Activated T-helper 2 cell treated with anti-CD3 and anti-CD28 coated beads, Interferon-gamma antibody, Interleukin-2, Interleukin-4, amounts not matched to agents 10 μg/mL and 5 μg/mL and 100 μg/mL, durations not matched to agents 14 hours and 24 hours and 36 hours (primary cell): ENCODE results near the gene CYTH4. TPM values are rescaled to one million over a fixed set of nuclear protein-coding genes. Genes with fewer than 3 reads are reported as not detected.
"Not testable (repeated sequence)": the region's sequence is repeated elsewhere in the genome, so short reads cannot be mapped to it uniquely, and the experiment has no call there.

Source experiments
- DNase-seq: peaks from one replicate; pipeline ENCODE4 v3.0.0; 2021; ENCODE audit warnings: low spot score
- H3K27ac Mint-ChIP-seq: one replicate; pipeline ENCODE4 v1.8.0; 2021; ENCODE audit warnings: mixed read lengths
- H3K27me3 Mint-ChIP-seq: one replicate; pipeline ENCODE4 v1.8.0; 2021; ENCODE audit warnings: low read depth, mixed read lengths
- H3K36me3 Mint-ChIP-seq: one replicate; pipeline ENCODE4 v1.8.0; 2021; ENCODE audit warnings: low read depth, mixed read lengths
- H3K4me1 Mint-ChIP-seq: one replicate; pipeline ENCODE4 v1.8.0; 2021; ENCODE audit warnings: low read depth, mixed read lengths
- H3K4me3 Mint-ChIP-seq: one replicate; pipeline ENCODE4 v1.8.0; 2021; ENCODE audit warnings: low read depth, mild to moderate bottlenecking, moderate library complexity, mixed read lengths
- H3K9me3 Mint-ChIP-seq: one replicate; pipeline ENCODE4 v1.8.0; 2021; ENCODE audit warnings: mixed read lengths
- intact Hi-C: fragments of 100-400 bp; cut with micrococcal nuclease; formaldehyde crosslinking; loops from one replicate; pipeline ENCODE4 v1.15.1; 2023
- total RNA-seq: library from RNA; stranded (reverse); gene quantifications from 2 replicates; pipeline ENCODE4 v1.2.3, GENCODE V29; 2022

The CYTH4 gene
- total RNA-seq, 1 donor from 2014 or later: 49.8 TPM

DNA sequence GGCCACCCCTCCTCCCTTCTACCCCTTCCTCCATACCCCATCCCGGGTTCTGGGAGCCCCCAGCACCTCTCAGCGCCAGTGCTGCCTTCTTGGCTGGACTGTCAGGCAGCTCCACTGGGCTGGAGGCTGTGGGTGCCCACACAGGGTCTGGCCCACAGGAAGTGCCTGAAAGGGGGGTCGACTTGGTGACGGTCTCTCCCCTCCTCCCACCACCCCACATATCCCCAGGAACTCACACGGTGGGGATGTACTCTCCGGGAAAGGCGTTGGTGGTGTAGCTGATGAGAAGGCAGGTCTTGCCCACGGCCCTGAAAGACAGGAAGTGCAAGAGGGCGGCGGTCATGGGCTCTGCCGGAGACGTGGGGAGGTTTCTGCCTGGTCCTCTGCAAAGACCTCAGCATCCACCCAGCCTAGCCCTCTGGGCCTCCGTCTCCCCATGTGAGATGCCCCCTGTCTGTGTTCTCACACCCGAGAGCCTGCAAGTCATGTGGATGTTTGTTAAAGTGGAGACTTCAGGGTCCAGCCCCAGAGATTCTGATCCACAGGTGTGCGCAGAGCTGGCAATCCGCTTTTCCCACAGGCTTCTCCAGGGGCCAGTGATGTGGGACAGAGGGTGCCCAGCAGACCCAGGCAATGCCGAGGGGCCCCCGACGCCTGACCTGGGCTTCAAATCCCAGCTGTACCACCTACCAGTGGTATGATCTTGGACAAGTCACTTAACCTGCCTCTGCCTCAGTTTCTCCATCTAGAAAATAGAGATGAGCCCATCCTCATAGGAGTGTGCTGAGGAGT is 40.8 kb upstream of the CYTH4 start:
- intact Hi-C loops: loop anchor here (1.0 to 2.0 kb wide), 3 partner anchors 11 to 42 kb away; no protein-coding TSS in a partner anchor
- no peak for DNase-seq
- Mint-ChIP-seq H3K4me3 (peak overlapping the region; percentile 96), H3K27me3 (no peaks in the 10 kb centered on the region), H3K27ac (peak overlapping the region; percentile 94), H3K9me3 (no peaks in the 10 kb centered on the region), H3K36me3 (peaks cover 68% of the 10 kb centered on the region), H3K4me1 (peaks cover 60% of the 10 kb centered on the region)

DNA sequence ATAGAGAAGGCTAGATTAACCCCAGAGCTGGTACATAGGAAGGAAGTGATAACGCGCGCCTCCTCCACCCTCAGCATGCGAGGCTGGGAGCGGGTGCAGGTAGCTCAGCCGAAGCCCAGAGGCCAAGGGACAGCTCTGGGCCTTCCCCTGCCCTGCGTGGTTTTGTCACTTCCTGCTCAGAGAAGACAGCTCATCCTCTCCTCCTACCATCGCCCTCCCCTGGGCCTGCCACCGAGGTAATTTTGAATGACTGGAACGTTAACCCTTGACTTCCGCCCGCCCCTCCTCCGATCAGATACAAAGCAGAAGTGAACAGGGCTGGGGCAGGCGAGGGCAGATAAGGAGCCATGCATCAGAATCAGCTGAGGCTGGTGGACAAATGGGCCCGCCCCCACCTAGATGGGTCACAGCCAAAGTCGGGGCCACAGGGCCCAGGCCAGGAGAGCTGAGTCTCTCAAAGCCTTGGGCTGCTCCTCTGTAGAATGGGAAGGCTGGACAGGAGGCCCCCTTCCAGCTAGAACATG is 39.9 kb upstream of the CYTH4 start:
- H3K27me3 Mint-ChIP-seq: no peaks in the 10 kb centered on the region

DNA sequence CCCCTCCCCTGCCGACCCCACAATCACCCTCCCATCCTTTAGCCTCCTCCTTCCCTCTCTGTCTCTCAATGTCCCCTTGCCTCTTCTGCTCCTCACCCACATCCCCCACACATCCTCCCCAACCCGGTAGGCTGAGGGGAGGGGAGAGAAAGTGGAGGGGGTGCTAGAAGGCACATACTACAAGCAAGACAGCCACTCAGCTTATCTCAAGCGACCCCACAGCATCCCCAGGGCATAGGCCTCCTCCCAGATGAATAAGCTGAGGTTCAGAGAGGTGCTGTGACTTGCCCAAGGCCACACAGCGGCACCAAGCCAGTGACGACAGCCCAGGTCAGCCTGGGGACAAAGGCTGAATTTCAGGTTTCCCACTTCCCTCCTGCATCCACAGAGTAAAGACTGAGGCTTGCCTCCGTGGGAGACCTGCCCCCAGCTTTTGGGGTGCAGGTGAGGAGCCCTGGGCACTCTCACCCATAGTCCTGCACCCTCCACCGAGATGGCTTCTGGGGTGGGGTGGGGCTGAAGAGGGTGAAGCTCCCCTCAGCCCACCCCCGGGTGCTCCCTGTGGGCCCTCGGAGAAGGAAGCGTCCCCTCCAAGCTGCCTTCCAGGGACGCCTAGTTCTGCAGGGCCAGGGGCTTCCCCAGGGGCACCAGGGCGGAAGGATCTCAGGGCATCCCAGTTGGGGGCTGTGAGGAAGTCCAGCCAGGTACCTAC is 38.8 kb upstream of the CYTH4 start:
- Mint-ChIP-seq H3K4me3 (peak overlapping the region; percentile 96), H3K27ac (peak overlapping the region; percentile 94), H3K27me3 (no peaks in the 10 kb centered on the region), H3K9me3 (no peaks in the 10 kb centered on the region), H3K36me3 (peaks cover 48% of the 10 kb centered on the region), H3K4me1 (peaks cover 44% of the 10 kb centered on the region)
- DNase-seq: no peak
- intact Hi-C loops: loop anchor here (2.0 kb wide), 1 partner anchor 17 kb away; no protein-coding TSS in a partner anchor

More for the DNA sequence above, 39.9 kb upstream of the CYTH4 start:
- Mint-ChIP-seq H3K4me1 (peaks cover 51% of the 10 kb centered on the region), H3K9me3 (no peaks in the 10 kb centered on the region), H3K36me3 (peaks cover 59% of the 10 kb centered on the region), H3K27ac (peak overlapping the region; percentile 94), H3K4me3 (peak overlapping the region; percentile 96)
- DNase-seq: peak; percentile 92
- intact Hi-C loops: loop anchor here (1.0 to 2.0 kb wide), 3 partner anchors 12 to 43 kb away; no protein-coding TSS in a partner anchor

DNA sequence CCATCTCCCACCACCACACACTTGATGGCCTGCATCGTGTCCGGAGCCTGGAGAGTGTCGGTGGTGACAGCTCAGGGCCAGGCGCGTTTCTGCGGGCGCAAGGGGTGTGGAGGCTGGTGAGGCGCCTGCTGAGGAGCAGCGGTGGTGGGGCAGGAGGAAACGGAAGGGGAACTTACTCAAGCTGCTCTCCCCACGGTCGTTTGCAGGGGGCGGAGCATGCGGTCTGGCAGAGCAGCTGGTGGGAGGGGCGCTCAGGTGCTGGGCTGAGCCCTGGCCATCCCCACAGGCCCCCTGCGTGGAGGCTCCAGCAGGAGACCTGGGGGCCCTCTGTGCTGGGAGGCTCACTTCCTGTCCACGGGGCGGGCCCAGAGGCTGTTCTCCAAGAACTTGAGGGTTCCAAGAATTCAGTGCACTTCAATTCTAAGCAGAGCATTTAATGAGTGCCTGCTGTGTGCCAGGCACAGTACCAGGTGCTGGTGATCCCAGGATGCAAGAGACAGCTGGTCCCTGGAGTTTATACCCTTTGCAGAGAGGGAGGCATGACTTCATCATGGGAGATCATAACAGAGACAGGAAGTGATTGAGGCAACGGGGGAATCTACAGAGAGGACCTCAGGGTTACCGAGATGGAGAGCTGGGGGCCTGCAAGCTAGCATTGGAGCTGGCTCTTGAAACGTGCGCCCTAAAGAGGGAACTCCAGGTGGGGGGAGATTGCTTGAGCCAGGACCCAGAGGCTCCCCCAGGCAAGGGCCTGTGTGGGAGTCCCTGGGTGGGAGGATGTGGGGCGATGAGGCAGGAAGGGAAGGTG is 38.0 kb upstream of the CYTH4 start, which contains the start of gene RAC2:
RAC2 (minus strand) TSS at position 156 of the 808 bp plus-strand sequence; CDS start at position 35, 121 bp downstream.
- Mint-ChIP-seq H3K4me1 (peaks cover 37% of the 10 kb centered on the region), H3K27ac (peak within 1 kb of the TSS; percentile 94), H3K27me3 (no peaks in the 10 kb centered on the region), H3K9me3 (no peaks in the 10 kb centered on the region), H3K36me3 (peaks cover 40% of the 10 kb centered on the region), H3K4me3 (peak within 1 kb of the TSS; percentile 96)
- intact Hi-C loops: no loop called here
- DNase-seq: peak; percentile 82

DNA sequence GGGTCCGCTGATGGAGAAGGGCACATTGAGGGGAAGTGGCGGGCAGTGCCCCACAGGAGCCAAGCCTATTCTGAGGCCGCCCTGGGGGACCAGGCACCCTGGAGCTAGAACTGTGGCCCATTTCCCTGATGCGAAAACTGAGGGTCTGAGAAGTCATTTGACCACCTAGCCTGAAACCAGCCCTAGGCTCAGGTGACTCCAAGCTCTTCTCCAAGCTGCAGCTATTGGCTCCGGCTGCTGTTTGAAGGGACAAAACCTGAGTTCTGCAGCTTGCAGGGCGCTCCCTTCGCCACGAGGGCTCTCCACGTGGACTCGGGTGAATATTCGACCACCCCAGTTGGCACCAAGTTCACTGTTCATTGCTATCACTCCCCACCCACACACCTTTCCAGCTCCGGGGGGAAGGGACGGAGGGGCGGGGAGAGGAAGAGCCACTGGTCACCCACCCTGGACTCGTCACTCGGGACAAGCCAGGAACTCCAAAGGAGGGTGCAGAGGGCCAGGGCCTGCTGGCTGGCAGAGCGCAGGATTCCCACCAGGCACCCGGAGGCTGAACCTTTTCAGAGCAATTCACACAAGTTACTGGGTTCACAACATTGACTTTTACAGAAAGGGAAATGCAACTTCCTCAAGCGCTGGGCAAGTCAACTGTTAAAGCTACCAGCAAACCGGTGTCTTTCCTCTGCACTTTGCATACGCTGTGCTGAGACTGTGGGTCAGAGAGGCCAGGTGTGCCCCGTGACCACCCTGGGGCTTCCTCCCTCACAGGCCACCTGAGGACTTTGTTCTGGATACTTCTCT is 37.2 kb upstream of the CYTH4 start:
- no peaks in the 10 kb centered on the region for H3K9me3 Mint-ChIP-seq
- peaks cover 29% of the 10 kb centered on the region for H3K4me1 Mint-ChIP-seq
- peak overlapping the region; percentile 96 for H3K4me3 Mint-ChIP-seq
- intact Hi-C loops: no loop called here
- no peaks in the 10 kb centered on the region for H3K27me3 Mint-ChIP-seq
- H3K27ac Mint-ChIP-seq: peak overlapping the region; percentile 94
- no peak for DNase-seq
- H3K36me3 Mint-ChIP-seq: peaks cover 33% of the 10 kb centered on the region

DNA sequence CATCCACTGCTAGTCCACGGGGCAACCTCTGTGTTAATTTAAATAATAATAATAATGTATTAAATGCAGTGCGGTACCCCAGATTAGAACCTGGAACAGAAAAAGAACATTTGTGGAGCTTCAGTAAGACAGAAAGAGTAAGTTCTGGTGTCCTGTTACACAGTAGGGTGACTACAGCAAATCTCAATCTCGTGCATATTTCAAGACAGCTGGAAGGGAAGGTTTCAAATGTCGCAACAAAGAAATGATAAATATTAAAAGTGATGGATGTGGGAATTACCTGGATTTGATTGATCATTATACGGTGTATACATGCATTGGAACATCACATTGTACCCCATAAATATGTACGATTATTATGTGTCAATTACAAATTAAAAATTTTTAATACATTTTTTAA is 36.6 kb upstream of the CYTH4 start:
- Mint-ChIP-seq H3K4me3 (no peak overlapping the region), H3K36me3 (peaks cover 27% of the 10 kb centered on the region), H3K4me1 (peaks cover 22% of the 10 kb centered on the region), H3K27me3 (no peaks in the 10 kb centered on the region), H3K27ac (no peak overlapping the region), H3K9me3 (no peaks in the 10 kb centered on the region)
- intact Hi-C loops: no loop called here
- DNase-seq: no peak

DNA sequence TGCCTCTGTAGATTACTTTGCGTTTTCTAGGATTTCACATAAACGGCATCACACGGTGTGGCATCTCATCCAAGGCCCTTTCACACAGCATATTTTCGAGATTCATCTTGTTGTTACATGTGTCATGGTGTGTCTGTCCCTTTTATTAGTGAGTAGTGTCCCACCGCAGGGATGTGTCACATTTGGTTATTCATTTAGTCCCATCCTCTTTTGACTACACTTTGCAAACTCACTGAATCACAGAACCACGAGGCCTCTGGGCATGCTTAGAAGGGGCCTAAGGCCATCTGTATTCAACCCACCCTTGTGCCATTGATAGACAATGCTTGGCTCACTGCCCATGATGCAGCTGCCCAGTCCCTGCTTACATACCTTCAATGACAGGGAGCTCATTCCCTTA is 34.1 kb upstream of the CYTH4 start:
- no peak overlapping the region for H3K4me3 Mint-ChIP-seq
- DNase-seq: no peak
- H3K9me3 Mint-ChIP-seq: no peaks in the 10 kb centered on the region
- no peak overlapping the region for H3K27ac Mint-ChIP-seq
- peaks cover 4% of the 10 kb centered on the region for H3K27me3 Mint-ChIP-seq
- intact Hi-C loops: no loop called here
- H3K4me1 Mint-ChIP-seq: peaks cover 9% of the 10 kb centered on the region
- H3K36me3 Mint-ChIP-seq: peaks cover 5% of the 10 kb centered on the region

DNA sequence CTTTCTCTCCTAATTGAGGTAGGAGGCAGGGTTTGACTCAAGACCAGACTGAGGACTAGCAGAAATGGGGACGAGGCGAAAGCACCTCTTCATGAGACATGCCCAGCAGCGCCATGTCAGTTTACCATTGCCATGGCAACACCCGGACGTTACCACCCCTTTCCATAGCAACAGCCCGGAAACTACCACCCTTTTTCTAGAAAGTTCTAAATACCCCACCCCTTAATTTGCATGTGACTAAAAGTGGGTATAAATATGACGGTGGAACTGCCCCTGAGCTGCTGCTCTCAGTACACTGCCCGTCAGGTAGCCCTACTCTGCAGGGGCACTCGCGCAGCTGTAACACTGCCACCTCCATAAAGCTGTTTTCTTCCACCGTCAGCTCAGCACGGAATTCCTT is 32.3 kb upstream of the CYTH4 start:
- Mint-ChIP-seq H3K4me1 (peaks cover 9% of the 10 kb centered on the region), H3K27ac (no peak overlapping the region), H3K27me3 (peaks cover 6% of the 10 kb centered on the region), H3K4me3 (no peak overlapping the region), H3K9me3 (no peaks in the 10 kb centered on the region), H3K36me3 (no peaks in the 10 kb centered on the region)
- intact Hi-C loops: no loop called here
- no peak for DNase-seq

DNA sequence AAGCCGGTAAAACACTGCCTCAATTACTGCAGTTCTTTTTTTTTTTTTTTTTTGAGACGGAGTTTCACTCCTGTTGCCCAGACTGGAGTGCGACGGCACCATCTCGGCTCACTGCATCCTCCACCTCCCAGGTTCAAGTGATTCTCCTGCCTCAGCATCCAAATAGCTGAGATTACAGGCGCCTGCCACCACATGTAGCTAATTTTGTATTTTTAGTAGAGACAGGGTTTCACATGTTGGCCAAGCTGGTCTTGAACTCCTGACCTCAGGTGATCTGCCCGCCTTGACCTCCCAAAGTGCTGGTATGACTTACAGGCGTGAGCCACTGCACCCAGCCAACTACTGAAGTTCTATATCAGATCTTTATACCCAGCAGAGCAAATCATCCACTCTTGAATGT is 30.5 kb upstream of the CYTH4 start:
- H3K4me1 Mint-ChIP-seq: peaks cover 17% of the 10 kb centered on the region
- H3K36me3 Mint-ChIP-seq, intact Hi-C loops, H3K27me3 Mint-ChIP-seq, H3K4me3 Mint-ChIP-seq, H3K9me3 Mint-ChIP-seq, H3K27ac Mint-ChIP-seq, DNase-seq: not testable (repeated sequence)

DNA sequence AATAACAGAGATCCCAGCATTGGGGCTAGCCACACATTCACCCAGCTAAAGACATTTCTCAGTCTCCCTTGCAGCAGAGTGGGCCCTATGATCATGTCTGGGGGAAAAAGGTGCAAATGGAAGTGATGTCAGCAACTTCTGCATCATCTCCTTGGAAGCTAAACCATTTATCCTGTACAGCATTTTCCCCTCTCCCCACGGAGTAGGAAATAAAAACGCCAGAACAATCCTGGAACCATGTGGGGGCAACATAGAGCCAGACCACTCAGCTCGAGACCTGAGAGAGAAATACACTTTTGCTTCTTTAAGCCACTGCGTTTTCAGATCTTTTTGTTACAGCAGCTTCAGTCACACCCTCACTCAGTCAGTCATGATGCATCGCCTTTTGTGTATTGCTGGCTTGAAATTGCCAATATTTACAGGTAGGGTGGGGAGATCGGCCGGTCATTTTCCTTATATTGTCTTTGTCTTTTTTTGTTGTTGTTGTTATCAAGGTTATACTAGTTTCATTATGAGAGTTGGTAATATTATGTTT is 29.1 kb upstream of the CYTH4 start:
- H3K4me3 Mint-ChIP-seq: no peak overlapping the region
- H3K4me1 Mint-ChIP-seq: peaks cover 19% of the 10 kb centered on the region
- H3K9me3 Mint-ChIP-seq: no peaks in the 10 kb centered on the region
- DNase-seq: no peak
- no peak overlapping the region for H3K27ac Mint-ChIP-seq
- intact Hi-C loops: no loop called here
- H3K27me3 Mint-ChIP-seq: peaks cover 10% of the 10 kb centered on the region
- no peaks in the 10 kb centered on the region for H3K36me3 Mint-ChIP-seq

DNA sequence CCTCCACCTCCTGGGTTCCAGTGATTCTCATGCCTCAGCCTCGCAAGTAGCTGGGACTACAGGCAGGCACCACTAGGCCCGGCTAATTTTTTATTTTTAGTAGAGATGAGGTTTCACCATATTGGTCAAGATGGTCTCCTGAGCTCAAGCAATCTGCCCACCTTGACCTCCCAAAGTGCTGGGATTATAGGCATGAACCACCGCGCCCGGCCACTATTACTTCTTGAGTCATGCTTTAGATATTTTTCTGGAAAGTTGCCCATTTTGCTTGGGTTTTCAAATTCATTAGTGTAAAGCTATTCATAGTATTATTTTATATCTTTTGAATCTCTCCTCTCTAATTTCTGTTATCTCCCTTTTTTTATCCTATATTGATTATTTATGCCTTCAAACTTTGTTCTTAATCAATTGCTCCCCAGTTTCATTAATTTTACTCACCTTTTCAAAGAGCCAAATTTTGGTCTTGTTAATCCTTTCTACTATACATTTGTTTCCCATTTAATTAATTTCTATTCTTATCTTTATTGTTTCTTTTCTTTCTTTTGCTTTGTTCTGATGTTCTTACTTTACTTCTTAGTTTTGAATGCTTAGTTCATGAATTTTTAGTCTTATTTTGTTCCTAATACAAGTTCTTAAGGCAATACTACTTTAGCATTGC is 28.0 kb upstream of the CYTH4 start:
- no peak overlapping the region for H3K27ac Mint-ChIP-seq
- intact Hi-C loops: no loop called here
- no peak overlapping the region for H3K4me3 Mint-ChIP-seq
- H3K27me3 Mint-ChIP-seq: peaks cover 10% of the 10 kb centered on the region
- no peaks in the 10 kb centered on the region for H3K9me3 Mint-ChIP-seq
- peaks cover 20% of the 10 kb centered on the region for H3K4me1 Mint-ChIP-seq
- DNase-seq: no peak
- no peaks in the 10 kb centered on the region for H3K36me3 Mint-ChIP-seq
